ENCODE results near the gene OPTN. TPM values are rescaled to one million over a fixed set of nuclear protein-coding genes. Genes with fewer than 3 reads are reported as not detected.

Gene OPTN
- total RNA-seq, 1 experiment from 2014 or later = 3.6 TPM

DNA sequence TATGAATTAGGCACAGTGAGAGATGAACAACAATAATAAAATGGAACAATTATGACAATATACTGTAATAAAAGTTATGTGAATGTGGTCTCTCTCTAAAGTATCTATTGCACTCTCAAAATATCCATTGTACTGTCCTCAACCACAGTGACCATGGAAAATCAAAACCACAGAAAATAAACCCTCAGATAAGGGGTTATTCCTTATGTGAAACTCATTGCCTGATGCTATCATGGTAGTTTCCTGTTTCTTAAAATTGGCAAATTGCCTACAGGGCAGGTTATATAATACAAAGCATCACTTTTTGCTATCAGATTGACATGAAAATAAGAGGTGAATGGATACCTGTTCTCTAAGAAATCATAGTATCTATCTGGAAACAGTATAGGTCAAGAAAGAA, 65.2 kb downstream of the OPTN start:
- peak in 1 of 2 experiments; percentile 13 for DNase-seq
- no peak overlapping the region for H3K4me3 ChIP-seq
- no peak overlapping the region for H3K27ac ChIP-seq
- H3K4me1 ChIP-seq = no peaks in the 10 kb centered on the region
- H3K9me3 ChIP-seq (replicated peaks) = no peaks in the 10 kb centered on the region
- peaks cover 30% of the 10 kb centered on the region for H3K36me3 ChIP-seq
- no peaks in the 10 kb centered on the region for H3K27me3 ChIP-seq

DNA sequence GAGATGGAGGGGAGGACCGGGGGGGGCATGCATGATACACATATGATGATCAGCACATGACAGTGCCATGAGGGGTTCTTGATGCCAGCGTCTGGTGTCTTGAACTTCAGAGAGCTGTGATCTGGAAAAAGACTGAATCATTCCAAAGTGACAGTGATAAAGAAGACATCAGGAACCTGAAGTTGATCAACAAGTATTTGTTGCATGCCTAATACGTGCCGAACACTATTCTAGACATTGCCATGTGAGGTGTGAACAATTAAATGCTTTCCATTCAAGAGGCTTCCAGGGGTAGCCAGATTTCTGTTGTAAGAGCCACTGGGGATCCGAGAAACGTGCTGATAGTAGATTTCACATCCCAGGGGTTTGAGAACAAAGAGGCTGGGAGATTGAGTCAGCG, 67.6 kb downstream of the OPTN start:
- no peak for DNase-seq
- Histone ChIP-seq H3K9me3 (replicated peaks) (no peaks in the 10 kb centered on the region), H3K36me3 (peaks cover 40% of the 10 kb centered on the region), H3K27me3 (no peaks in the 10 kb centered on the region), H3K27ac (no peak overlapping the region), H3K4me3 (no peak overlapping the region), H3K4me1 (no peaks in the 10 kb centered on the region)

DNA sequence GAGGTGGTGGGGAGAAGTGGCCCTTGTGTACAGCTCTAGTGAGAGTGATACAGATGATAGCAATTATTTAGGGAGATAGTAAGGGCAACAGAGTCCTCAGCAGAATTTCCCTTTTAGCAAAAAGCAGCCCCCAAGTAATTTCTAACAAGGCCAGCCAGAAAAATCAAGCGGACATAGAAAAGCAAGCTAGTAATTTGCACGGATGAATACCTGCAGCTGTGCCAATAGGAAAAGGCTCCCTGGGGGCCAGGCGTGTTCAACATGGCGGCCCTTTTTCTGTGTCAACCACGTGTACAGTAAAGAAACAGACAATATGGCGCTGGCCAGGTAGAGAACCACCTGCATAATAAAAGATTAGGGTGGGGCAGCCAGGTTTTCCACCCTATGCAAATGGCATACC, 68.8 kb downstream of the OPTN start:
- Histone ChIP-seq H3K27me3 (no peaks in the 10 kb centered on the region), H3K36me3 (peaks cover 41% of the 10 kb centered on the region)

DNA sequence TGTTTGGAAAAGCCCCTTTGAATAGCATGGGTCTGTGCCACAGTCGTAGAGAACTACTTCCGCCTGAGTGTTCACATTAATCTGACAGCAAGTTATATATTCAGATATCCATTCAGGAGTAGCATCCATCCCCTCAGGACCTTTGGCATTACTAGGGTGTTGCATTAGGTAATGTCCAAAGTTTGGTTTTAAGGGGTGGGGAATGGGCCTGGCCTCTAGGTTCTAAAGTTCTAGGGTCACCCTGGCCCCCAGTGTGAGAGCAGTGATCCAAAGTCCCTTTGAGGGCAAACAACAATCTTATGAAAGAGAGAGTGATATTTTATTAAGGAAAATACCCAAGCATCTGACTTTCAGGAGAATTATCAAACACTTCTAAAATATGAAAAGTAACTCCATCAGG, 73.7 kb downstream of the OPTN start:
- no peaks in the 10 kb centered on the region for H3K27me3 ChIP-seq
- no peak overlapping the region for H3K4me3 ChIP-seq
- DNase-seq = no peak
- H3K4me1 ChIP-seq = no peaks in the 10 kb centered on the region
- peaks cover 45% of the 10 kb centered on the region for H3K36me3 ChIP-seq
- no peak overlapping the region for H3K27ac ChIP-seq
- H3K9me3 ChIP-seq (replicated peaks) = no peaks in the 10 kb centered on the region

More for the DNA sequence above, 68.8 kb downstream of the OPTN start:
- no peak for DNase-seq
- no peak overlapping the region for H3K4me3 ChIP-seq
- no peaks in the 10 kb centered on the region for H3K9me3 ChIP-seq (replicated peaks)
- H3K4me1 ChIP-seq = no peaks in the 10 kb centered on the region
- H3K27ac ChIP-seq = no peak overlapping the region

DNA sequence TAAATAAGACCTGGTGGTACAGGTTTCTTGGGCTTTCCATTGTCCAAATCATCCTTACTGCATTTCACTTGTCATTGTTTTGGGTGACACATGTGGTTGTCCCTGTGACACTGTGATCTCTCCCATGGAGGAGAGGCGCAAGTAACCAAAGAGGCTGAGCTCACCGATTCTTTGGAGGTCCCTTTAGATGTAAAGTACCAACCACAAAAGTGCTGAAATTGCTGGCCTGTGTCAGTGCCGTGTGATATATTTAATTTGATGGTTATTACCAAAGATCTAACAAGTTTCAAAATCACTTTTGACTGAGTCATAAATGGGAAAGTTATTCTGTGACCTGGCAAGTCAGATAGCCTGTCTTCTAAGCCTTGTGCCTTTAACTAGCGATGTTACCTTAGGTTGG, 80.8 kb downstream of the OPTN start:
- Histone ChIP-seq H3K4me1 (no peaks in the 10 kb centered on the region), H3K27ac (no peak overlapping the region), H3K36me3 (peaks cover 75% of the 10 kb centered on the region), H3K4me3 (no peak overlapping the region), H3K27me3 (no peaks in the 10 kb centered on the region), H3K9me3 (replicated peaks) (no peaks in the 10 kb centered on the region)
- DNase-seq = no peak

DNA sequence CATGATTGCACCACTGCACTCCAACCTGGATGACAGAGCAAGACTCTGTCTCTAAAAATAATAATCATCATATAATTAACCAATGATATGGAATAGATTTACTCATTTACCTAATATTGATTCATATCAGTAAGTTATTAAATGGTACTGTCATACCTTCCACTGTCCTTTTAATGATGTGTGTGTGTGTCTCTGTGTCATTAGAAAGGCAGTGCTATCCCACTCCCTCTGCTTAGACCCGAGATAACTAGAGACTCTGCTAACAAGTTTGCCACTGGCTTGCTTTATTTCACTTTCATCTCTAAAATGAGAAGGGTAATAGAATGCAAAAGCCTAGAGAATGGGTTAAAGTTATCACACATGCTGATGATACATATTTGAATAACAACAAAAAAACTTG, 82.5 kb downstream of the OPTN start:
- Histone ChIP-seq H3K4me3 (no peak overlapping the region), H3K9me3 (replicated peaks) (no peaks in the 10 kb centered on the region), H3K27ac (no peak overlapping the region), H3K36me3 (peaks cover 80% of the 10 kb centered on the region), H3K27me3 (no peaks in the 10 kb centered on the region), H3K4me1 (no peaks in the 10 kb centered on the region)
- no peak for DNase-seq

DNA sequence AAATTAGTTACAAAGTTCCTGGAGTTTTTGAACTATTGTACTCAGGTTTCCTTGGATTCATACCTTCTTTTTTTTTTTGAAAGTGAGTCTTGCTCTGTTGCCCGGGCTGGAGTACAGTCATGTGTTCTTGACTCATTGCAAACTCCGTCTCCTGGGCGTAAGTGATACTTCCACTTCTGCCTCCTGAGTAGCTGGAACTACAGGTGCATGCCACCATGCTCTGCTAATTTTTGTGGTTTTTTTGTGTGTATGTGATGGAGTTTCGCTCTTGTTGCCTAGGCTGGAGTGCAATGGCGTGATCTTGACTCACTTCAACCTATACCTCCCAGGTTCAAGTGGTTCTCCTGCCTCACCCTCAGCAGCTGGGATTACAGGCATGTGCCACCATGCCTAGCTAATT, 83.7 kb downstream of the OPTN start:
- Histone ChIP-seq H3K36me3 (peaks cover 79% of the 10 kb centered on the region), H3K9me3 (replicated peaks) (no peaks in the 10 kb centered on the region), H3K4me1 (no peaks in the 10 kb centered on the region), H3K27ac (no peak overlapping the region), H3K4me3 (no peak overlapping the region), H3K27me3 (no peaks in the 10 kb centered on the region)
- no peak for DNase-seq

DNA sequence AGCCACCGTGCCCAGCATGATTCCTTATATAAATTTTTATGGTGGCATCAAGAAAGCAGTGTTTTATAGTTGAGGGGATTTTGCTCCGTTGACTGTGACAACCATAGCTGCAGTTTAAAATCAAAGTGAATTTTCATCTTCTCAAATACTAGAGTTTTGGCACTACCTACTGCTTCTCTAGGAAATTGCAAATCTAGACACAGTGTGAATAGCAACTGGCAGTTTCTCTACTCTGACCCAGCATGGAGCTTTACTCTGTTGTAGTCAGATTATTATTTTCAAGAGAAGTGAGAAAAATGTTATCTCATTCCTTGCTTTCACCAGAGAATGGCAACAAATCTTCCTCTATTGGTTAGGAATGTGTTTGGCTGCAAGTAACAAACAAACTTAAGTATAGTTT, 84.3 kb downstream of the OPTN start:
- Histone ChIP-seq H3K4me1 (no peaks in the 10 kb centered on the region), H3K9me3 (replicated peaks) (no peaks in the 10 kb centered on the region), H3K27me3 (no peaks in the 10 kb centered on the region), H3K27ac (no peak overlapping the region), H3K4me3 (no peak overlapping the region), H3K36me3 (peaks cover 74% of the 10 kb centered on the region)
- no peak for DNase-seq

DNA sequence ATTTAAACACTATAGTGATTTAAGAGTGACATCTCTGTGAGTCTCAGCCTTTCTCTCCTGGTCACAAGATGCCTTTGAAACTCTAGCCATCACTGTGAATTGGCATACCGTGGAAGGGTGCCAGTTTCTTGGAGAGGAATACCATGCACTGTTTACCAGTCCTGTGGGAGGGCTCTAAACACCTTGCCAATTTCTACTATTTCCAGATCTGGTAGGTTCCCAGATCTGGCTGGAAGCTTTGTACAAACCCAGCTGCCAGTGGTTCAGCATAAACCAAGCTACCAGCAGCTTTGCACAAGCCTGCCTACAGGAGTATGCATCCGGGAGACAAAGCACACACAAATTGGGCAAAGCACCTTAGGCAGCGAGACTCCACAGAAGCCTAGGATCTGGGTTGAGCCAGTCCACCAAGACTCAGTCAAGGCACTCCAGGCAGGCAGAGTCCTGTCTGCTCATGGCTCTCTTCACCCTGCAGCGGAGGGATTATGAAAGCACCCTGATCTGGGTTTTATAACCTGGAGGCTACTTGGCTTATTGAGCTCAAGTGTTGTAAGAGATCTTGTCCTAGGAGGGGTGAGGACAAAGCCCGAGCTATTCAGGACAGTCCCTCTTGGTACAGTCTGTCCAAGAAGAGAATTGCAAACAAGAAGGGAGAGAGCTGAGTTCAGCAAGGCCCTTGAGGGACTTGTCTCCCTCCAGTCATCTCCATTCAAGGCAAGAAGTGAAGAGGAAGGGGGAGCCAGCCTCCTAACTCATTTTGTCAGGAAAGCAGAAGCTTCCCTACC, 85.0 kb downstream of the OPTN start:
- Histone ChIP-seq H3K9me3 (replicated peaks) (no peaks in the 10 kb centered on the region), H3K4me1 (no peaks in the 10 kb centered on the region), H3K27me3 (no peaks in the 10 kb centered on the region), H3K27ac (no peak overlapping the region), H3K36me3 (peaks cover 75% of the 10 kb centered on the region), H3K4me3 (no peak overlapping the region)
- no peak for DNase-seq

DNA sequence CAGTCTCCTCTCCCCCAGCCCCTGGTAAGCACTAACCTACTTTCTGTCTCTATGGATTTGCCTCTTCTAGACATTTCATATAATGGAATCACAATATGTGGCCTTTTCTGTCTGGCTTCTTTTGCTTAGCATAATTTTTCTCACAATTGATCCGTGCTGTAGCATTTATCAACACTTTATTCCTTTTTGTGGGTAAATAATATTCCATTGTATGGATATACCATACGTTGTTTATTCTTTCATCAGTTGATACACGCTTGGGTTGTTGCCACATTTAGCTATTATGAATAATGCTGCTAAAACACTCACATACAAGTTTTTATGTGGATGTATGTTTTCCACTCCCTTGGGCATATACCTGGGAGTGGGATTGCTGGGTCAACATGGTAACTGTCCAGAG, 87.2 kb downstream of the OPTN start:
- peaks cover 73% of the 10 kb centered on the region for H3K36me3 ChIP-seq

More for the DNA sequence above, 87.2 kb downstream of the OPTN start:
- no peak overlapping the region for H3K27ac ChIP-seq
- no peaks in the 10 kb centered on the region for H3K9me3 ChIP-seq (replicated peaks)
- H3K27me3 ChIP-seq = no peaks in the 10 kb centered on the region
- H3K4me3 ChIP-seq = no peak overlapping the region
- DNase-seq = no peak
- H3K4me1 ChIP-seq = no peaks in the 10 kb centered on the region

Other genes with a start within 250 kb of the OPTN start
- 106 and 112 TPM in 2 replicates for gene CCDC3, start 98.5 kb upstream of the OPTN start, total RNA-seq (2014; rRNA removed; shearing (Covaris generic))
- 49.5 and 53.1 TPM in 2 replicates for gene MCM10, start 61.4 kb downstream of the OPTN start, total RNA-seq (2014; rRNA removed; shearing (Covaris generic))
- gene UCMA, start 134.2 kb downstream of the OPTN start, total RNA-seq (2014; rRNA removed; shearing (Covaris generic)) = not detected in 2 replicates
- gene PHYH, start 199.9 kb downstream of the OPTN start, total RNA-seq (2014; rRNA removed; shearing (Covaris generic)) = 12.8 and 14.1 TPM in 2 replicates
- gene SEPHS1, start 248.1 kb downstream of the OPTN start, total RNA-seq (2014; rRNA removed; shearing (Covaris generic)) = 106 and 109 TPM in 2 replicates

Measured in SJCRH30 (cell line).